Fibroblast of skin of abdomen (primary cell): ENCODE data around the gene FYB1.

ENCODE experiments used
- DNase-seq: peaks from one replicate; pipeline ENCODE4 v3.0.0-alpha.2; 2013

The FYB1 gene

GRCh38 chr5:39158127-39158593, 61.2 kb downstream of the FYB1 start:
- no peak for DNase-seq

GRCh38 chr5:39157701-39158100, 61.7 kb downstream of the FYB1 start:
- DNase-seq: no peak

DNA sequence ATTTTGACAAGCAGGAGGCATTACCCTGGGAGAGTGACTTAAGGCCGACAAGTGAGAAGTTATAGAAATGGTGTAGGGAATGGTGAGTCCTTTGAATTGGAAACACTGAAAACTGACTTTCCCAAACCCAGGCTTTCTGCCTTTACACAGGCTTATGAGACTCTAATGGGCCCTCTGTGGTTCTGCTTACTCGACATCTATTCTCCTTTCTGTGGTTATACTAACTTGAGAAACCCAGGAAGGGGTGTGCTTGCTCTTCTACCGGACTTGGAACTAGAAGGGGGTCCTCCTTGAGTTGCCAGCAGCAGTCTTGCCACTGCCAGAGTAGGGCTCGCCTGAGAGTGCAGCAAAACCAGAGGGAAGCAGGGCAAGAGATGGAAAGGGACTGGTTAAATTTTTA, 63.3 kb downstream of the FYB1 start:
- no peak for DNase-seq

DNA sequence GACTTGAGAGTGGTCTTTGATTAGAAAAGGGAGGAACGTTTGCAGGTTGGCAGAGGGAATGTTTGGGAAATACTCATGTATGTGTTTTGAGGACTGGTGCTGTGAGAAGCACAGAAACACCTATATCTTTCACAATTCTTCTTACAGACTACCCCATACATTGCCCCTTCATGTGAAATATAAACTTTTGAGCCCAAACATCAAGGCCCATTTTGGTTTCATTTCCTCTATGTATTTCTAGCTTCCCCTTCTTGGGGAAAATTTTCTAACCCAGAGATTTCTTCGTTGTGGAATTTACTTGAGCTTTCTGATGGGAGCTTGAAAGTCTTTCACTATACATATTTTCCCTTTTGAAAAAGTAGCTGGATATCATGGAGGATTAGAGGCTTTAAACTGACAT, 67.6 kb downstream of the FYB1 start:
- no peak for DNase-seq

GRCh38 chr5:39149966-39150365, 69.4 kb downstream of the FYB1 start:
- DNase-seq: no peak

DNA sequence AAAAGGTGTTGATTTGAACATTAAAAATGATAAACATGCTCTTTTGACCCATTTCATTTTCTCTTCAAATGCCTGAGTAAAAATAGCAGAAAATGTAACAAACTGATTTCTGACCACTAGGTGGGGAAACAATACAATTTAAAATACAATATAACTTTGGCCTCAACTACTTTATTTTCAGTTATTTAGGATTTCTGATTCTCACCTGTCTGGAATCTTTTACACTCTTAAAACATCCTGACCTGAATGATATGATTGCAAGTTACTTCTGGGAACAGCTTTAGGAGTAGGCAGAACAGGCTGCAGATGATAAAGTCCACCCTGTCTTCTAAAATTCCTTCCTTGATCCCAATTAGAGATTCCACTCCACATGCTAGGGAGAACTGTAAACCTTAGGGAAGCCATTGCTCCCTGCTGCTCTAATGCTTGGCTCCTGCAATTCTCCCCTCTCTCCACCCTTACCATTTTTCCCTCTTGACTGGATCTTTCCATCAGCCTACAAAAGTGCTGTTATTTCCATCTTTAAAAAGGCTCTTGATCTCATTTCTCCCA, 70.3 kb downstream of the FYB1 start:
- DNase-seq: peak; percentile 8

DNA sequence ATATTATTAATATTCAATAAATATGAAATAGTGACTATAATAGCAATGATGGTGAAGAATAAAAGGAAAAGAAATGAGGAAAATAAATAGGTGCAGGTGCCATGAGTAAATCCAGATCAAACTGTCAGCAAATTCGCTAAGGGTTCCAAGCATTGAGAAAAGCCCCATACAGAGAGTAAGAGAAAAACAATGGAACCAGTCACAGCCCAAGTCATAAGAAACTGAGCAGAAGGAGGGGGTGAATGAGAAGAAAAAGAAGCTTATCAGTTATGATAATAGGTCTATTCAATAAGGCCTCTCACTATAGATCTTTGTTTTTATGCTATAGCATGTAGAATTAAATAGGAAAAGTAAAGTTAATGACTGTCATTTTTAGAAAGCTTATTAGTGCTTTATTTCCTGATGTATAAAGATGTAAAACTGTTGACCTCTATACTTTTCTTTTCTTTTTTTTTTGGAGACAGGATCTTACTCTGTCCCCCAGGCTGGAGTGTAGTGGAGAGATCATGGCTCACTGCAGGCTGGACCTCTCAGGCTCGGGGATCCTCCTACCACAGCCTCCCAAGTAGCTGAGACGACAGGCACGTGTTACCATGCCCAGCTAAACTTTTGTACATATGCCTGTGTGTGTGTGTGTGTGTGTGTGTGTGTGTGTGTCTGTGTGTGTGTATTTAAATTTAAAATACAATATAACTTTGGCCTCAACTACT, 72.4 kb downstream of the FYB1 start:
- DNase-seq: no peak

DNA sequence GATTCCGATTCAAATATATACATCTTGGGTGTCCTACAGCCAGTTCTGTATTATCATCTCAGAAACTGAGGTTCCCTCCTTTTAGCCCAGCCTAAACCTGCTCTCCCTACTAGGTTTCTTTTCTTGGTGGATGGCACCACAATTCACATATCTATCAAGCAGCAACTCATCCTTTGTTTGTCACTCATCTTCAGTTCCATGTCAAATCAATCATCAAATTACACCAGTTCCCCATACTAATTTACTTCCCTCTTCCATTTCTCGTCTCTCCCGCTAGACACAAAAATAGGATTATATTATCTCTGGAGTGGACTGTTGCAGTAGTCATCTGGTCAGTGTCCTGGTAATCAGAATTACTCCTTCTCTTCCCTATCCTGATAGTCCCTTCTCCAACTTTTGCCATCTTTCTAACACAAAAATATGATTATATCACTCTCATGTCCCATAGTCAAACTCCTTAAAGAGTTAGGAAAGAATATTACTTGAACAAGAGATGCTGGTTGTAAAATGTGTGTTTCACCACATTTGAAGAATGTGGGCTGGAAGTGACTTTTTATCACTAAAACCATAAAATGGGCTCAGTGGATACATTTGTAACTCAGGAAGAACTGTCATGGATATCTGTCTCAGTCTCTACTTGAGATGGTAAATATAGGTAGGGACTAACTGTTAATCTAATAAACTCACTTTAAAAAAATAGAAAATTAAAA, 76.1 kb downstream of the FYB1 start:
- no peak for DNase-seq

DNA sequence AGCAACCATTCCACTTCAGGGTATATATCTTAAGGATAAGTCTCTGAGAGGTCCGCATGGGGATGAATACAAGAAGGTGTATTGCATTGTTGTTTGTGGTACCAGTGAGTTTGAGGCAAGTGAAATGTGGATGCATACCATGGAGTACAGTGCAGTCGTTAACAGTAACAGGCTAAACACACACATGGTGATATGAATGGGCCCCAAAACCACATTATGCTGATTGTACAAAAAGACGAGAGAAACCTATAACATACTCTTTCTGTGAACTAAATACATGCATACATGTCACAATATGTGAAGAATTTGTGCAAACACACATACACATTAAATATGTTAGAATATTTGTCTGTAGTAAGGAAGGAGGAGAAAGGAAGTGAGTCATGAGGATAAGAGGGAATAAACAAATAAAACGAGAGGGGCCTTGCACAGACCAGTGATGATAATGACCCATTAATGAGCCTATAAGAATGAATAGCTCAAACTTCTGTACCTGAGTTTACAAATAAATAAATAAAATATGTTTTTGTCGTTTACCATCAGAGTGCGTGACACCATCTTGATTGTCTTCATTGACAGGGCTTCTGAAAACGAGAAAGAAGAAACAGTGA, 78.7 kb downstream of the FYB1 start:
- no peak for DNase-seq

DNA sequence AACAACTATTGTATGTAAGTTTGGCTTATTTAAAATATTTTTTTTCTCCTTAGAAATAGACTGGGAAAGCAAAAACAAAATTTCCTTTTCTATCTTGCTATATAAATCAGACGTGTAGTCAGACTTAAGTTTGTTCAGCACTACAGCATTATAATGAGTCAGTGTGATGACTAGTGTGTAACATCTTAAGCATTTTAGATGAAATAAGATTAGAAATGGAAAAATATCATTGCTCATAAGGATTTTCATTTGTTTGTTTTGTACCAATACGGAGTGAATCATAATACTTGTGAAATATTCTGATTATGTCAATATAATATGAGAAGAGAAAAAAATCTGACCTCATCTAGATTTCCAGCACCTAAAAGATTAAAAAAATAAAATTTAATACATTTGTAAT, 80.5 kb downstream of the FYB1 start:
- peak; percentile 72 for DNase-seq

DNA sequence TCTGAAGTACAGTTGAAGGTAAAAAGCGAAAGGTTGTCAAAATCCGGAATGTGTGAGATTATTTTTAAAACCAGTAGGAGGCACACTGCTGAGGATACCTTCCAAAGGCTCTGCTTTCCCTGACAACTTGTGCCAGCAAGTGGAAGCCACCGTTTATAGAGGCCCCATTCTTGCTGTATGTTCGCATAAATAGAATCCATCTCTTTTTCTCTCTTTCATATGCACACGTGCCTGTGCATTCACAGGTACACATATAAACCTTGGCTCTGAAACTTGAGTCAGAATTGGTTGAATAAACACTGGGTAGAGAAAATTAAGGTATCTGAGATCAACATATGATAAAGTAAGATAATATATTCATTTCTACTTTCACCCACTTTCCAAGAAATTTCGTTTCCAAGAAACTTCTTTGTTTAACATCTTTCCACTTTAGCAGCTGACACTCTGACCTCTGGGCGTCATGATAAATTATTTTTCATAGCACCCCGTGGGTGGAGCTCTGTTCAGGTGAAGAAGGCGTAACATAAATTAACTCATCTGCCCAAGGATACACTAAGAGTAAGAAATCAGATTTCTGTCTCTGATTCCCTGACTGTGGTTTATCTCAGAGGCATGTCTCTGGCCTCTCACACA, 81.4 kb downstream of the FYB1 start:
- DNase-seq: no peak

DNA sequence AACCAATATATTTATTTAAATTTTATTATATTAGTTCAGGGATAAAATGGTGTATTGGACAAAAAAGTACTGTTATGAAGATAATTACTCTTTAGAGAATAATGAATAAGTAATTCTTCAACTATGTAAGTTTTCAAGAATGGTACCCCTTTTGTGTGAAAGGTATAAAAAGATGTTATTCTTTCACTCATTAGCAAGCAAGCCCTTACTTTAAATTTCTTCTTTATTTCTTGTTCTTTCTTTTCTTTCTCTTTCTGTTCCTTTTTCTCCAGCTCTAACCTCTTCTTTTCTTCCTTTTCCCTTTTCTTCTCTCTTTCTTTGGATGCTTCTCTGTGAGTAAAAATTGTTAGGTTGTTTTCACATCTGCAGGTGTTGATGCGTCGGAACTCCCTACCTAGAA, 82.0 kb downstream of the FYB1 start:
- DNase-seq: no peak

DNA sequence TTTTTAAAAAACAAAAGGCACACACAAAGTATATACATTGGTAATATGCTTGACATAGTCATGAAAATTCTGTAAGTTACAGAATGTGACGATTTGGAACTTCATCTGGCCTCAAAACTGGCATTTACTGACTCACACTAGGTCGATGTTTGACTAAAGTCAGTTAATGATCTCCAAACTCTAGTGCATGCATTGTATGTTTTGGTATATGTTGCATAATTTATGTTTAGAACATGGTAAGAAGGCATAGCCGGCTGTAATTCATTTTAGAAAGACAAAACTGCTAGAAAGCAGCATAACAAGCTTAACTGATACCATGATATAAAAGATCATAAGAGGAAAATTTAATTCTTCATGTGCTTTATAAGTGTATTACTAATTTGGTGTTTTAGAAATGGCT, 86.6 kb downstream of the FYB1 start:
- DNase-seq: no peak

DNA sequence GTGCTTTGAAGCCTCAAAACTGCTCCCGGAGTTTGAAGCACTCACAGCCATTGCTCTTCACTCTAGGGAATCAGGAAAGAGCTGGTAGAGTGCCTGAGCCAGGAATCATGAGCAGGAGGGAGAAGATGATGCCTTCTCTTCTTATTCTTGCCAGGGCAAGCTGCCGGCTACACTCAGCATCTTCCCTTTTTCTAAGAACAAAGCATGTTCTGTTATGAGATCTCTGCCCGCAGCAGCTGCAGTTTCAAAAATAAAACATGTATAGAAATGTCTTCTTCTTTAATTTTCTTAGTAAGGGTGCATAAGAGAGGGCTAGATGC, 87.3 kb downstream of the FYB1 start:
- DNase-seq: no peak

GRCh38 chr5:39131210-39132127, 87.9 kb downstream of the FYB1 start:
- no peak for DNase-seq

GRCh38 chr5:39130716-39131115, 88.6 kb downstream of the FYB1 start:
- no peak for DNase-seq

GRCh38 chr5:39121922-39122321, 97.4 kb downstream of the FYB1 start:
- DNase-seq: no peak

DNA sequence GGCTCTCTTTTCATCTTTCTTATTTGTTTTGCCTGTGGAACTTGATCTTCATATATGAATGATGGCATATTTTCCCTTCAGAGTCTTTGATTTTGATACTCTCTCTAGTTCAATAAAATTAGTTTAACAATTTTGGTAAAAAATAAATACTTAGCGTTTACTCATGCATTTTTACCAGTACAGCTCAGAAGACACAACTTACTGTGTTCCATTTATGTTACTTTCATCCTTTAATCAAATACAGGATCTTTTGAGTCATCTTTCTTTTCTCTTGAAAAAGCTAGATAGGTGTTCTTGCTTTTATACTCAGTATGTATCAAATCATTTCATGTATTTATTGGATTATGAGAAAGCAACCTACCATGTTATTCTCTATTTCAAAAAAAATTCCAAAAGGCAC, 98.0 kb downstream of the FYB1 start:
- no peak for DNase-seq

DNA sequence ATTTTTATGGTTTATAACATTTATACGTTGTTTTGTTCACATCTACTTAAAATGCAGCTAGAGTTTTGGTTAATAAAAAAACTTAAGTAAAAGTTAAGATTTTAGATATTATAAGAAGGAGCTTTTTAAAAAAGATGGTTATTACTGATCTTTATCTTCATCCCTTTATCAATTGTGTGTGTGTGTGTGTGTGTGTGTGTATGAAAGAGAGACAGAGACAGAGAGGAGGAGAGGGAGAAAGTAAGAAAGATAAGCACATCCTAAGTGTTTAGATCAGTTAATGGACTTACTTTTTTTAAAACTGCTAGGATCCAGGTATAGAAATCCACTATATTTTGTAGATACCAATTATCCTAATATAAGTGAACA, 99.3 kb downstream of the FYB1 start:
- no peak for DNase-seq

DNA sequence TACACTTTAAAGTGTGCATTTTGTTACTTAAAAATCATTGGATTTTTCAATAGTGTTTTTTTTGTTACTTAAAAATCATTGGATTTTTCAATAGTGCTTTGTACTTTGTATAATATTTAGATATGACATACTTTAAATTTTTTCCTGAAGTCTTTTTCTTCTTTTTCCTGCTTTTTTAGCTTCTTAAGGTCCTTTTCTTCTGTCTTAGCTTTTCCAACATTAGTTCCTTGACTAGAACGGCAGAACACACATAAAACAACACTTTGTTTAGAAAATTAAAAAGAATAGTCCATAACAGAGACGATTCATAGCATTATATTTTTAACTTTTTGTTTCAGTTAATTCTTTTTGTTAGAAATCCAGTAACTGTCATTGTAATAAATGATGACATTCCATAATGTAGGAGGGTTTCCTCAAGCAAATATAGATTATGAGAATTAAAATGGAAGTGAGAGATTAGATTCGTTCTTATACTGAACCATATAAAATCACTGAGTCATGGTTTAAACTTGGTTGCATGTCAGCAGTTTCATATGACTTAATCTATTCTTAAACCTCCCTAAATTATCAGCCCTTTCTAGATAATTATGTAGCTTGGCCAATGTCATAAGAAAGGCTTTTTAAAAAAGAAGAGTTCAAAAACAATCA, 99.8 kb downstream of the FYB1 start:
- no peak for DNase-seq

GRCh38 chr5:39118638-39119037, 100.7 kb downstream of the FYB1 start:
- DNase-seq: no peak

- no peak for DNase-seq
Observed at GRCh38 chr5:39117401-39117800, 102.0 kb downstream of the FYB1 start.
